Thyroid gland (tissue), 4 donors: Measurements from ENCODE around the gene TRAF6. TPM values are rescaled to one million over a fixed set of nuclear protein-coding genes. Genes with fewer than 3 reads are reported as not detected.

ENCODE experiments used
- DNase-seq, 2 donors: peaks; one replicate each; pipeline ENCODE4 v3.0.0-alpha.2; 2019
- H3K27ac ChIP-seq, 3 donors: fragments of 200-600 bp; sonication (generic); 1 replicate in 2 of 3; 2 replicates in 1 of 3; pipeline ENCODE4 v1.5.1; 2016 to 2019; ENCODE audit warnings: mild to moderate bottlenecking in 1 of 3, moderate library complexity in 1 of 3
- H3K27me3 ChIP-seq: fragments of 200-600 bp; sonication (generic); one replicate; pipeline ENCODE4 v1.5.1; 2019
- H3K36me3 ChIP-seq, 2 donors: fragments of 200-600 bp; sonication (generic); one replicate each; pipeline ENCODE4 v1.5.1; 2016 to 2019
- H3K4me1 ChIP-seq, 2 donors: fragments of 200-600 bp; sonication (generic); one replicate each; pipeline ENCODE4 v1.5.1; 2017 to 2019
- H3K4me3 ChIP-seq, 3 donors: fragments of 200-600 bp; sonication (generic); replicated peaks in 1 of 3; 1 replicate in 2 of 3; 2 replicates in 1 of 3; pipeline ENCODE4 v1.5.1; 2016; ENCODE audit warnings: mild to moderate bottlenecking in 1 of 3
- H3K9me3 ChIP-seq: fragments of 200-600 bp; sonication (generic); one replicate; pipeline ENCODE4 v1.5.1; 2017
- POLR2A ChIP-seq, 2 donors: fragments of 450-650 bp; IDR thresholded peaks; one replicate each; pipeline ENCODE4 v1.6.1; 2017; ENCODE audit warnings: antibody characterized with exemption in 2 of 2, mild to moderate bottlenecking in 2 of 2, moderate library complexity in 1 of 2
- WGBS, 2 donors: methylation state at CpG; one replicate each; pipeline ENCODE4 v1.1.5; 2017; 5-methylcytosine and 5-hydroxymethylcytosine counted together
- intact Hi-C: fragments of 100-400 bp; cut with DNase I; formaldehyde crosslinking; loops from one replicate; pipeline ENCODE4 v1.15.1; 2023
- small RNA-seq: library from RNA; depleted of rRNA; stranded (forward); fragments of <200 nt; gene quantifications from one replicate; pipeline ENCODE3, GENCODE V24; 2016
- total RNA-seq, 4 donors: library from RNA; depleted of rRNA; stranded (reverse); fragments of >200 nt; gene quantifications; one replicate each; pipeline ENCODE4 v1.2.3, GENCODE V29; 2016
- TF ChIP-seq, protein P1 (sequence below), 6 experiments: fragments of 200-600 bp in 3 of 6; fragments of 450-650 bp in 3 of 6; sonication (generic) in 3 of 6; IDR thresholded peaks; one replicate each; pipeline ENCODE4 v1.5.1; 2016 to 2019; ENCODE audit warnings: antibody characterized with exemption in 6 of 6, mild to moderate bottlenecking in 2 of 6, inconsistent platforms in 1 of 6, moderate library complexity in 1 of 6

Gene TRAF6
- total RNA-seq, 4 donors from 2014 or later = 16.0 to 30.5 (median 20.9) TPM

DNA sequence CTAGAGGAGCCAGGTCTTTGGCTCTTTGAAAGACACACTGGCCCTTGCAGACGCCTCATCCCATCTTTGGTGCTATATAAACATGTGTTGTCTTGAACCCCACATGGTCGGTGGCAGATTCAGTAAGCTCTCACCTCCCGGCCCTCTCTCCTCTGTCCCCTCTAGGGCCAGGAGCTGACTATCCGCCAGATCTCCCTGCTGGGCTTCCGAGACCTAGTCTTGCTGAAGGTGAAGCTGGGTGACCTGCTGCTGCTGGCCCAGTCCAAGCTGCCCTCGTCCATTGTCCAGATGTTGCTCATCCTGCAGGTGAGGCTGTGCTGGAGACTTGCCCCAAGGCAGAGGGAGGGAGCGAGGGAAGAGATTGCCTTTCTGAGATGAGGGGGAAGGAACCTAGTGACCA lies 63.9 kb downstream of the TRAF6 start:
- Histone ChIP-seq H3K27ac (no peak overlapping the region), H3K36me3 (no peaks in the 10 kb centered on the region), H3K4me1 (peaks cover 6 to 7% of the 10 kb centered on the region in 2 donors), H3K4me3 (no peak overlapping the region), H3K9me3 (no peaks in the 10 kb centered on the region), H3K27me3 (no peaks in the 10 kb centered on the region)
- 90 to 95% methylated on average over 7 of the region's 7 CpGs for WGBS, 2 donors
- TF ChIP-seq, protein P1, sequence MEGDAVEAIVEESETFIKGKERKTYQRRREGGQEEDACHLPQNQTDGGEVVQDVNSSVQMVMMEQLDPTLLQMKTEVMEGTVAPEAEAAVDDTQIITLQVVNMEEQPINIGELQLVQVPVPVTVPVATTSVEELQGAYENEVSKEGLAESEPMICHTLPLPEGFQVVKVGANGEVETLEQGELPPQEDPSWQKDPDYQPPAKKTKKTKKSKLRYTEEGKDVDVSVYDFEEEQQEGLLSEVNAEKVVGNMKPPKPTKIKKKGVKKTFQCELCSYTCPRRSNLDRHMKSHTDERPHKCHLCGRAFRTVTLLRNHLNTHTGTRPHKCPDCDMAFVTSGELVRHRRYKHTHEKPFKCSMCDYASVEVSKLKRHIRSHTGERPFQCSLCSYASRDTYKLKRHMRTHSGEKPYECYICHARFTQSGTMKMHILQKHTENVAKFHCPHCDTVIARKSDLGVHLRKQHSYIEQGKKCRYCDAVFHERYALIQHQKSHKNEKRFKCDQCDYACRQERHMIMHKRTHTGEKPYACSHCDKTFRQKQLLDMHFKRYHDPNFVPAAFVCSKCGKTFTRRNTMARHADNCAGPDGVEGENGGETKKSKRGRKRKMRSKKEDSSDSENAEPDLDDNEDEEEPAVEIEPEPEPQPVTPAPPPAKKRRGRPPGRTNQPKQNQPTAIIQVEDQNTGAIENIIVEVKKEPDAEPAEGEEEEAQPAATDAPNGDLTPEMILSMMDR (IDR thresholded peaks at IDR 0.05) = no peak
- TF ChIP-seq POLR2A (IDR thresholded peaks at IDR 0.05) = no peak
- no peak for DNase-seq
- intact Hi-C loops = no loop called here

DNA sequence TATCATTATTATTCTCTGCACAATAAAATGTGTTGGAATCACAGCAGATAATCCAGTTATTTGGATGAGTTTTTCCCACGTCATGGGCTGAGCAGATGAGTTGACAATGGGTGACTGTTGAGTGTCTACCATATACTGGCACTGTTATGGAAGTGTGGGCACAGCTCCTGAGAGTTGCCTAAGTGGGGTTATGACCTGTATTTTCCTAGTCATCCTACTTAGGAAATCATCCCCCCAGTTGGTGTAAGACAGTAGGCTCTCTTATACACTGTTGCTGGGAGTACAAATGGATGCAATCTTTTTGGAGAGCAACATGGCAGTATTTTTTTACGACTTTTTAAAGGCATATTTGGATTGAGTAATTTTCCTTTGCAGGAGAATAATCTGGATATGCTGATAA lies 66.4 kb downstream of the TRAF6 start:
- TF ChIP-seq POLR2A (IDR thresholded peaks at IDR 0.05) = no peak
- TF ChIP-seq, protein P1 (IDR thresholded peaks at IDR 0.05) = no peak

DNA sequence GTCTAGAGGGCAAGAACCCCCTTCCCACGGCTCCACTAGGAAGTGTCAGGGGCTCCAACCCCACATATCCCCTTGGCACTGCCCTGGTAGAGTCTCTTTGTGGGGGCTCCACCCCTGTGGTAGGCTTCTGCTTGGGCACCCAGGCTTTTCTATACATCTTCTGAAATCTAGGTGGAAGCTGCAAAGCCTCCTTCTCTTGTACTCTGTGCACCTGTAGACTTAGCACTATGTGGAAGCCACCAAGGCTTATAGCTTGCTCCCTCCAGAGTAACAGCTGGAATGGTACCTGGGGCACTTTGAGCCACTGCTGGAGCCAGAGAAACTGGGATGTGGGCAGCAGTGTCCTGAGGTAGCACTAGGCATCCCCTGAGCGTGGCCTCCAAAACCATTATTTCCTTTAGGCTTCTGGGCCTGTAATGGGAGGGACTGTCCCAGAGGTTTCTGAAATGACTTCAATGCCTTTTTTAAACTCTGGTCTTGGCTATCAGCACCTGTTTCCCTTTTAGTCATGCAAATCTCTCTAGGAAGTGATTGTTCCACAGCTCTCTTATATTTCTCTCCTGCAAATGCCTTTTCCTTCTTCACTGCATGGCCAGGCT lies 68.4 kb downstream of the TRAF6 start:
- TF ChIP-seq, protein P1 (IDR thresholded peaks at IDR 0.05) = no peak
- no peak for TF ChIP-seq POLR2A (IDR thresholded peaks at IDR 0.05)
- no peaks in the 10 kb centered on the region for H3K36me3 ChIP-seq
- H3K4me1 ChIP-seq = no peaks in the 10 kb centered on the region
- H3K9me3 ChIP-seq = no peaks in the 10 kb centered on the region
- 80 to 100% methylated on average over 1 to 2 of the region's 2 CpGs for WGBS, 2 donors
- H3K27ac ChIP-seq = no peak overlapping the region
- no peak overlapping the region for H3K4me3 ChIP-seq
- no peaks in the 10 kb centered on the region for H3K27me3 ChIP-seq
- DNase-seq = no peak
- intact Hi-C loops = no loop called here

More for the DNA sequence above, 66.4 kb downstream of the TRAF6 start:
- Histone ChIP-seq H3K9me3 (no peaks in the 10 kb centered on the region), H3K27me3 (no peaks in the 10 kb centered on the region), H3K36me3 (no peaks in the 10 kb centered on the region), H3K4me3 (no peak overlapping the region), H3K27ac (no peak overlapping the region), H3K4me1 (no peaks in the 10 kb centered on the region)
- 76 to 89% methylated on average over 2 of the region's 2 CpGs for WGBS, 2 donors
- no peak for DNase-seq
- intact Hi-C loops = no loop called here

DNA sequence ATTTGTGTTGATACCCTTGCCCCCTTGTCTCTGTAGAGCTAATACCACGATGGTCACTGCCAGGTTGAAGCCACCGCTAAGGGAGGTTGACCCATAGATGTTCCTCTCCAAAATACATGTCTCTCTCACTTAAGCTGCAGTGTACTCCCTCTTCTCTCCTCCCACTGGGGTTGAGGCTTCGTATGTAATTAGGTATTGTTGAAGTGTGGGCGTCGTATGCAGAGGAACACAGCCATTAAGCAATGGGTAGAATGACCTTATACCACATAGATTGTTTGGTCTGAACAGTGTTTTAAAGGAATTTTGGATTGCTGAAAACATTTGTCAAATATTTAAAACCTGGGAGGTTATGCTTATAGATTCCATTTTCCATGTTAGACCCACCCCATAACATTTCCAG lies 71.9 kb downstream of the TRAF6 start:
- TF ChIP-seq, protein P1 (IDR thresholded peaks at IDR 0.05) = no peak
- no peak for TF ChIP-seq POLR2A (IDR thresholded peaks at IDR 0.05)
- H3K9me3 ChIP-seq = no peaks in the 10 kb centered on the region
- no peak overlapping the region for H3K4me3 ChIP-seq
- H3K36me3 ChIP-seq = no peaks in the 10 kb centered on the region
- H3K27ac ChIP-seq = no peak overlapping the region
- 92 to 93% methylated on average over 5 of the region's 5 CpGs for WGBS, 2 donors
- no peaks in the 10 kb centered on the region for H3K4me1 ChIP-seq
- DNase-seq = no peak
- intact Hi-C loops = no loop called here
- H3K27me3 ChIP-seq = no peaks in the 10 kb centered on the region

GRCh38 chr11:36437413-36437812 lies 72.7 kb downstream of the TRAF6 start:
- Histone ChIP-seq H3K36me3 (no peaks in the 10 kb centered on the region), H3K27ac (no peak overlapping the region), H3K9me3 (no peaks in the 10 kb centered on the region), H3K4me1 (no peaks in the 10 kb centered on the region), H3K27me3 (no peaks in the 10 kb centered on the region), H3K4me3 (no peak overlapping the region)
- DNase-seq = no peak
- intact Hi-C loops = no loop called here
- TF ChIP-seq, protein P1 (IDR thresholded peaks at IDR 0.05) = no peak
- TF ChIP-seq POLR2A (IDR thresholded peaks at IDR 0.05) = no peak
- WGBS, 2 donors = 40 to 61% methylated on average over 3 of the region's 3 CpGs

Small RNA genes within 50 kb of the gene (small RNA-seq; reads per million reads assigned to genes)
- not detected for gene AC061999.1

Other genes starting within 250 kb of the TRAF6 start
- 10 to 100 TPM; 43.5 to 52.6 (median 51.0) TPM for gene COMMD9, start 220.8 kb downstream of the TRAF6 start, total RNA-seq
- gene PRR5L, start 214.0 kb downstream of the TRAF6 start, total RNA-seq = 10 to 100 TPM in 1 of 4 donors, 1 to 10 TPM in 3; 4.7 to 11.5 (median 6.0) TPM
- 1 to 10 TPM; 1.5 to 4.8 (median 4.2) TPM for gene RAG1, start 57.7 kb upstream of the TRAF6 start, total RNA-seq
- 100 to 1,000 TPM in 2 of 4 donors, 10 to 100 TPM in 2; 48.1 to 139 (median 99.0) TPM for gene IFTAP, start 84.2 kb upstream of the TRAF6 start, total RNA-seq
- 10 to 100 TPM in 1 of 4 donors, 1 to 10 TPM in 1, under 1 TPM in 2; 0.20 to 25.7 (median 2.6) TPM for gene RAG2, start 88.0 kb upstream of the TRAF6 start, total RNA-seq